ENCODE data around the gene DAPL1. TPM values are rescaled to one million over a fixed set of nuclear protein-coding genes. Genes with fewer than 3 reads are reported as not detected.
A peak's percentile ranks its signal among the peaks of the same experiment; 100 is the strongest.

DAPL1 gene
- total RNA-seq, 1 donor from 2014 or later = not detected

GRCh38 chr2:158809816-158810215 is 14.7 kb downstream of the DAPL1 start:
- TF ChIP-seq, protein P1, sequence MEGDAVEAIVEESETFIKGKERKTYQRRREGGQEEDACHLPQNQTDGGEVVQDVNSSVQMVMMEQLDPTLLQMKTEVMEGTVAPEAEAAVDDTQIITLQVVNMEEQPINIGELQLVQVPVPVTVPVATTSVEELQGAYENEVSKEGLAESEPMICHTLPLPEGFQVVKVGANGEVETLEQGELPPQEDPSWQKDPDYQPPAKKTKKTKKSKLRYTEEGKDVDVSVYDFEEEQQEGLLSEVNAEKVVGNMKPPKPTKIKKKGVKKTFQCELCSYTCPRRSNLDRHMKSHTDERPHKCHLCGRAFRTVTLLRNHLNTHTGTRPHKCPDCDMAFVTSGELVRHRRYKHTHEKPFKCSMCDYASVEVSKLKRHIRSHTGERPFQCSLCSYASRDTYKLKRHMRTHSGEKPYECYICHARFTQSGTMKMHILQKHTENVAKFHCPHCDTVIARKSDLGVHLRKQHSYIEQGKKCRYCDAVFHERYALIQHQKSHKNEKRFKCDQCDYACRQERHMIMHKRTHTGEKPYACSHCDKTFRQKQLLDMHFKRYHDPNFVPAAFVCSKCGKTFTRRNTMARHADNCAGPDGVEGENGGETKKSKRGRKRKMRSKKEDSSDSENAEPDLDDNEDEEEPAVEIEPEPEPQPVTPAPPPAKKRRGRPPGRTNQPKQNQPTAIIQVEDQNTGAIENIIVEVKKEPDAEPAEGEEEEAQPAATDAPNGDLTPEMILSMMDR (IDR thresholded peaks at IDR 0.05) = no peak
- intact Hi-C loops (cut with DNase I) = loop anchor here (5.0 kb wide), 1 partner anchor 33 kb away; no protein-coding TSS in a partner anchor
- no peak for DNase-seq (ENCODE audit: low spot score in 2 of 2)
- no peak overlapping the region for H3K27ac ChIP-seq
- no peaks in the 10 kb centered on the region for H3K27me3 ChIP-seq
- H3K36me3 ChIP-seq = no peaks in the 10 kb centered on the region
- no peak overlapping the region for H3K4me3 ChIP-seq
- H3K4me1 ChIP-seq = peaks cover 0 to 15% of the 10 kb centered on the region in 2 donors
- H3K9me3 ChIP-seq = no peaks in the 10 kb centered on the region

DNA sequence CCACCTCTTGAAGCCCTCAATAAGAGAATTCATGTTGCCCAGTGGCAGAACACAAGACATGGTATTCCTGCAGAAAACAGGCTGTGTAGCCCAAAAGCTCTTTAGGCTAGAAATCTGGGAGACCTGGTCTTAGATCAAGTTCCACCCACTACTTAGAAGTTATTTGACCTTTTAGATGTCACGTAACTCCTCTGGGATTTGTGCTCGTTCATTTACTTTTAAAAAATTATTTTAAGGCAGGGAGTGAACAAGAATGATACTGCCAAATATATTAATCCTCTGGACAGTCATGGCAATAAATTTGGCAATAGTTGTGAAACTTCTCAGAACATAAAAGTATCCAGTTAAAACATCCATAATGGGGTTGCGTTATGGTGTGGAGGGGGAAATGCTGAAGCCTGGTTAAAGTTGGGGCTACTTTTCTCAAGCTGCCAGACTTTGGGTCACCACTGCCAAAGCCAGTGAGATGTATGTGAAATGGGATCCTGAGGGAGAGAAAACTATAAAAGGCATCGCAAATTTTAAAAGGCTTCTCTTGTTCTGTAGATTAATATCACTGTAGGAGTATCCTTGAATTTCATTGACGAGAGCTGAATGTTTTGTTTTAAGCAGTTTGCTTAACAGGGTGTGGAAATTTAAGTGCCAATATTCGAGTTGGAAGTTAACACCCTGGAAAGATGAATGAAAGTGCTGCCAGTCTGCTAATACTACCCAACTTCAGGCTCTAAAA is 15.8 kb downstream of the DAPL1 start:
- Histone ChIP-seq H3K4me1 (peaks cover 0 to 22% of the 10 kb centered on the region in 2 donors), H3K27ac (no peak overlapping the region), H3K9me3 (no peaks in the 10 kb centered on the region), H3K4me3 (no peak overlapping the region), H3K27me3 (no peaks in the 10 kb centered on the region), H3K36me3 (no peaks in the 10 kb centered on the region)
- DNase-seq (ENCODE audit: low spot score in 2 of 2) = no peak
- TF ChIP-seq, protein P1 (IDR thresholded peaks at IDR 0.05) = no peak
- intact Hi-C loops (cut with DNase I) = loop anchor here (5.0 kb wide), 1 partner anchor 34 kb away; no protein-coding TSS in a partner anchor

DNA sequence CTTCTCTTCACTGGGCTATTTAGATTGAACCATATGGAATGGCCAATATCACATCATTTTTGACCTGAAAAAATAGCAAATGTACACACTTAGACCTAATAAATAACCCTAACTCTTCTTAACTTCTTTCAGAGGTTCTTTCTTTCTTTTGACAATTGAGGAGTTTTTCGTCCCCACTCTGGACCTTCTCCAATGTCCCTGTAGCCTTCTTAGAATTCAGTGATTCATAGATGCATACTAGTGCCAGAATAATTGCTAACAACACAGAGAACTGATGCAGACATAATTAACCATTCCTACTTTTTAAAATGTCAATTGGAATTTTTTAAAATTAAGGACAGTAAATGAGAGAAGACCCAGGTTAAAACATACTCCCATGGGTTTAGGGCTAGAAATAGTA is 20.0 kb downstream of the DAPL1 start:
- Histone ChIP-seq H3K27me3 (no peaks in the 10 kb centered on the region), H3K27ac (peak overlapping the region; percentile 13 to 23), H3K4me1 (peaks cover 0 to 35% of the 10 kb centered on the region in 2 donors), H3K4me3 (no peak overlapping the region), H3K9me3 (no peaks in the 10 kb centered on the region), H3K36me3 (no peaks in the 10 kb centered on the region)
- TF ChIP-seq, protein P1 (IDR thresholded peaks at IDR 0.05) = no peak
- intact Hi-C loops (cut with DNase I) = no loop called here
- no peak for DNase-seq (ENCODE audit: low spot score in 2 of 2)

GRCh38 chr2:158815658-158816057 is 20.5 kb downstream of the DAPL1 start:
- intact Hi-C loops (cut with DNase I) = no loop called here
- no peaks in the 10 kb centered on the region for H3K36me3 ChIP-seq
- no peaks in the 10 kb centered on the region for H3K27me3 ChIP-seq
- H3K4me3 ChIP-seq = no peak overlapping the region
- TF ChIP-seq, protein P1 (IDR thresholded peaks at IDR 0.05) = no peak
- no peak for DNase-seq (ENCODE audit: low spot score in 2 of 2)
- no peaks in the 10 kb centered on the region for H3K9me3 ChIP-seq
- peaks cover 0 to 30% of the 10 kb centered on the region in 2 donors for H3K4me1 ChIP-seq
- no peak overlapping the region for H3K27ac ChIP-seq

DNA sequence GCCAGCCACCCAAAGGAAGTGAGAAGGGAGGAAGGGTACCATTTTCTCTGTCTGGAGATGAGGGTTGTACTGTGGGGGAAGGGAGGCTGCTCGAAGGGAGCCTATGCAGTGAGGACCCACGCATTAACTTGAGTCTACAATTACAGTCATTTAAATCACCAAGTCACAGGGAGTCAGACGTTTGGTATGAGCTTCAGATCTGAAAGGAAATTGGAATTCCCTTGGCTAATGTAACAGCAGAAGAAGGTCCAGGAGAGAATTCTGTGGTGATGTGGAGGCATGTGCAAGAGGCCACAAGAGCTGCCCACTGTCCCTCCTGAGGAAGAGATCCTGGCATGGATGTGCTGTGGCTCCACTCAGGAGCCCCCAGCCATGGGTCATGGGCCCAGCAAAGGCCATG is 22.5 kb downstream of the DAPL1 start:
- Histone ChIP-seq H3K27ac (no peak overlapping the region), H3K36me3 (no peaks in the 10 kb centered on the region), H3K9me3 (no peaks in the 10 kb centered on the region), H3K4me1 (peaks cover 0 to 26% of the 10 kb centered on the region in 2 donors), H3K27me3 (no peaks in the 10 kb centered on the region), H3K4me3 (no peak overlapping the region)
- no peak for DNase-seq (ENCODE audit: low spot score in 2 of 2)
- intact Hi-C loops (cut with DNase I) = no loop called here
- TF ChIP-seq, protein P1 (IDR thresholded peaks at IDR 0.05) = no peak

Data from ascending aorta (tissue), 2 donors.